Fibroblast of lung (primary cell): ENCODE data around the gene CALML4. TPM values are rescaled to one million over a fixed set of nuclear protein-coding genes. Genes with fewer than 3 reads are reported as not detected.

Source experiments
- DNase-seq, 2 donors: peaks; one replicate each; pipeline versions ENCODE4 v3.0.0 to v3.0.0-alpha.2; 2010; ENCODE audit warnings: low read depth in 2 of 2
- H2AFZ ChIP-seq: 2 replicates; pipeline ENCODE4 v1.5.1; 2012; ENCODE audit warnings: low read length, control low read depth, inconsistent platforms
- H3K27ac ChIP-seq: 2 replicates; pipeline ENCODE4 v1.5.1; 2011; ENCODE audit warnings: low read length, control low read depth; ENCODE audit not compliant: insufficient read depth
- H3K27me3 ChIP-seq: 2 replicates; pipeline ENCODE4 v1.5.1; 2011; ENCODE audit warnings: mild to moderate bottlenecking, low read length; ENCODE audit not compliant: control insufficient read depth, insufficient read depth
- H3K36me3 ChIP-seq: 2 replicates; pipeline ENCODE4 v1.5.1; 2011; ENCODE audit warnings: low read length; ENCODE audit not compliant: control insufficient read depth, insufficient read depth
- H3K4me1 ChIP-seq: 2 replicates; pipeline ENCODE4 v1.5.1; 2011; ENCODE audit warnings: low read length; ENCODE audit not compliant: control insufficient read depth, insufficient read depth; ENCODE audit errors: extremely low read depth
- H3K4me2 ChIP-seq: 2 replicates; pipeline ENCODE4 v1.5.1; 2011; ENCODE audit warnings: low read length, control low read depth; ENCODE audit not compliant: insufficient read depth; ENCODE audit errors: extremely low read depth
- H3K4me3 ChIP-seq, 4 experiments: fragments of 200-600 bp in 1 of 4; sonication (generic) in 1 of 4; replicated peaks in 1 of 4; 2 replicates each; pipeline ENCODE4 v1.5.1; 2011 to 2016; ENCODE audit warnings: low read length in 4 of 4, low read depth in 3 of 4, mild to moderate bottlenecking in 3 of 4, control low read depth in 2 of 4, inconsistent platforms in 1 of 4, mixed read lengths in 1 of 4; ENCODE audit not compliant: insufficient read depth in 1 of 4; ENCODE audit errors: control extremely low read depth in 1 of 4
- H3K79me2 ChIP-seq: 2 replicates; pipeline ENCODE4 v1.5.1; 2012; ENCODE audit warnings: mild to moderate bottlenecking, low read length, inconsistent platforms; ENCODE audit not compliant: control insufficient read depth, insufficient read depth
- H3K9ac ChIP-seq: 2 replicates; pipeline ENCODE4 v1.5.1; 2011; ENCODE audit warnings: mild to moderate bottlenecking, low read length, control low read depth; ENCODE audit not compliant: insufficient read depth
- H3K9me3 ChIP-seq: 2 replicates; pipeline ENCODE4 v1.5.1; 2012; ENCODE audit warnings: low read depth, low read length; ENCODE audit not compliant: control insufficient read depth, insufficient read depth
- H4K20me1 ChIP-seq: 2 replicates; pipeline ENCODE4 v1.5.1; 2011; ENCODE audit warnings: low read length; ENCODE audit not compliant: control insufficient read depth, insufficient read depth; ENCODE audit errors: extremely low read depth
- CTCF ChIP-seq, 2 donors: IDR thresholded peaks in 1 of 2; conservative IDR thresholded peaks in 1 of 2; 1 replicate in 1 of 2; 2 replicates in 1 of 2; pipeline ENCODE4 v1.5.1; 2011 to 2012; ENCODE audit warnings: low read length in 2 of 2, control low read depth in 1 of 2, inconsistent platforms in 1 of 2, low read depth in 1 of 2, mild to moderate bottlenecking in 1 of 2
- EZH2 ChIP-seq: IDR thresholded peaks from 2 replicates; pipeline ENCODE4 v1.5.1; 2012; ENCODE audit warnings: low read length, control low read depth, mild to moderate bottlenecking; ENCODE audit errors: missing control alignments
- polyA plus RNA-seq, 2 donors: library from polyadenylated mRNA; depleted of rRNA in 1 of 2; stranded (reverse) in 1 of 2; unstranded in 1 of 2; fragments of >200 nt; gene quantifications; 2 replicates each; pipeline ENCODE4 v1.2.1, GENCODE V29; 2011 to 2012; ENCODE audit warnings: missing spikeins in 1 of 2
- total RNA-seq: library from RNA; depleted of rRNA; stranded (reverse); fragments of >200 nt; gene quantifications from 2 replicates; pipeline ENCODE4 v1.2.1, GENCODE V29; 2014

Gene CALML4
- total and polyA plus RNA-seq, 2 donors (not counting 1 experiment from before 2014, with no cell fraction given) = 1.8 to 2.0 TPM

GRCh38 chr15:68205954-68206539, 915 bp upstream of the CALML4 start:
- Histone ChIP-seq H3K4me1 (no peaks in the 10 kb centered on the region), H3K4me3 (no peak overlapping the region), H3K79me2 (no peaks in the 10 kb centered on the region), H3K4me2 (no peak overlapping the region), H2AFZ (no peak overlapping the region), H3K9ac (no peak overlapping the region), H3K36me3 (no peaks in the 10 kb centered on the region), H3K9me3 (no peaks in the 10 kb centered on the region), H3K27ac (no peak overlapping the region), H3K27me3 (no peaks in the 10 kb centered on the region), H4K20me1 (no peaks in the 10 kb centered on the region)
- TF ChIP-seq EZH2 (no peak), CTCF (conservative IDR thresholded peaks at IDR 0.05 in 1 of 2, IDR thresholded peaks at IDR 0.05 in 1 of 2; ENCODE audit: low read depth in 1 of 2, low read length in 2 of 2) (no peak)
- DNase-seq = no peak

DNA sequence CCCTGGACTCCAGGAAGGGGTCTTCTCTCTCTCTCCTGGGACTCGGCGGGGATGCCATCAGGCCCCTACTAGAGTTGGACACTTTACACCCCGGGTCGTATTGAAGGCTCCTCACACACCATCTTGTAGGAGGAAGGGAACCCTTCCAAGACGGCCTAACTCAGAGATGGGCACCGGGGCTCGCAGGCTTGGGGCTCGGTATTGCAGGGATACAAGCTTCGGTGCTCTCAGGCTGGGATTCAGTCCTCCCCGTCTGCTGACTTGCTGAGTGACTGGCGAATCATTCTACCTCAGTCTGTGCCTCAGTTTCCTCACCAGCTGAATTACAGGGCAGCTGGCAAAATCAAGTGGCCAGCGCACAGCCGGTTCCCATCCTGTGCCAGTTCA, 419 bp upstream of the CALML4 start:
- Histone ChIP-seq H3K9ac (no peak overlapping the region), H3K79me2 (no peaks in the 10 kb centered on the region), H4K20me1 (no peaks in the 10 kb centered on the region), H3K9me3 (no peaks in the 10 kb centered on the region), H2AFZ (no peak overlapping the region), H3K4me1 (no peaks in the 10 kb centered on the region), H3K36me3 (no peaks in the 10 kb centered on the region), H3K4me2 (no peak overlapping the region), H3K27ac (no peak overlapping the region), H3K4me3 (no peak overlapping the region), H3K27me3 (no peaks in the 10 kb centered on the region)
- TF ChIP-seq EZH2 = no peak
- TF ChIP-seq CTCF (conservative IDR thresholded peaks at IDR 0.05 in 1 of 2, IDR thresholded peaks at IDR 0.05 in 1 of 2; ENCODE audit: low read depth in 1 of 2, low read length in 2 of 2) = no peak
- DNase-seq = no peak

DNA sequence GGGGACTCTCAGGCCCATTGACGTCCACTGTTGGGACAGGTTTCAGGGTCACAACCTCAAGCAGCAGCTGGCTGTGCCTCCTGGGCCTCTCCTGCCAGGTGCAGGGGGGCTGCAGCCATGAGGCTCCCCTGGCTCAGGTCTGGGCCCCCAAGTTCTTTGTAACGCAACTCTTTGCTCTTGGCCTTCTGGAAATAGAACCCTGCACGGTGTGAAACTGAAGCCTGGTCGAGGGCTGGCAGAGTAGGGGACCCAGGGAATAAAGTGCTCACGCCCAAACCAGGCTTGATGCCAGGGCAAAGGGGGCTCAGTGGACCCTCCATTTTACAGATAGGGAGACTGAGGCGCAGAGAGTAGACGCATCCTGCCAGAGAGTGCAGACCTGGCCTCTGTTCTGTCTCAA, 771 bp downstream of the CALML4 start:
- Histone ChIP-seq H3K4me1 (no peaks in the 10 kb centered on the region), H3K27ac (no peak overlapping the region), H4K20me1 (no peaks in the 10 kb centered on the region), H3K9me3 (no peaks in the 10 kb centered on the region), H3K4me2 (no peak overlapping the region), H2AFZ (no peak overlapping the region), H3K79me2 (no peaks in the 10 kb centered on the region), H3K27me3 (no peaks in the 10 kb centered on the region), H3K36me3 (no peaks in the 10 kb centered on the region), H3K4me3 (no peak overlapping the region), H3K9ac (no peak overlapping the region)
- no peak for DNase-seq
- TF ChIP-seq CTCF (conservative IDR thresholded peaks at IDR 0.05 in 1 of 2, IDR thresholded peaks at IDR 0.05 in 1 of 2; ENCODE audit: low read depth in 1 of 2, low read length in 2 of 2) = no peak
- TF ChIP-seq EZH2 = no peak
